SKM-1 treated with dmso at 0.1 percent for 144 hours (cell line): ENCODE data around the gene ARMCX2.
"Not testable (repeated sequence)": the region's sequence is repeated elsewhere in the genome, so short reads cannot be mapped to it uniquely, and the experiment has no call there.

Experiments
- DNase-seq: peaks from one replicate; lab custom pipeline; 2025; ENCODE audit not compliant: unreplicated experiment; lab: John Stamatoyannopoulos, UW

Gene ARMCX2

GRCh38 chrX:101659601-101660063 lies at the start of gene ARMCX2:
Gene ARMCX2, minus strand, starts transcription at chrX:101659850. Its CDS starts 2,262 bp downstream, at chrX:101657588.
- DNase-seq, result no peak

DNA sequence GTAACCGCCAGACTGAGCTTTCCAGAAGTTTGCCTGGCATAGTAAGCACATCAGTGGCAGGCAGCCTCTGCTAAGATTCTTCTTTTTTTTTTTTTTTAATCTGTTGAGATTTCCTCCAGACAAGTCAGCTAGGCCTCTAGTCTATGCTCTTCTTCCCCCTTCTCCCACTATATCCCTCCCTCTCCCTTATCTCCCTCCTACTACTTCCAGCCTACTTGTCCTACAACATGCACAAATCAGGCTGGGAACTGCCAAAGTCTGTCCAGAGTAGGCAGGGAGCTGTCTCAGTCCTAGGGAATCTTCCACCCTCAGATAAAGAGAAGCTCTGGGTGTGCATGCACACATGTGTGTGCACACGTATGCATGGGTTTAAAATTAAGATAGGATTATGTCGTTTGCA lies 49.7 kb upstream of the ARMCX2 start:
- DNase-seq, result no peak

DNA sequence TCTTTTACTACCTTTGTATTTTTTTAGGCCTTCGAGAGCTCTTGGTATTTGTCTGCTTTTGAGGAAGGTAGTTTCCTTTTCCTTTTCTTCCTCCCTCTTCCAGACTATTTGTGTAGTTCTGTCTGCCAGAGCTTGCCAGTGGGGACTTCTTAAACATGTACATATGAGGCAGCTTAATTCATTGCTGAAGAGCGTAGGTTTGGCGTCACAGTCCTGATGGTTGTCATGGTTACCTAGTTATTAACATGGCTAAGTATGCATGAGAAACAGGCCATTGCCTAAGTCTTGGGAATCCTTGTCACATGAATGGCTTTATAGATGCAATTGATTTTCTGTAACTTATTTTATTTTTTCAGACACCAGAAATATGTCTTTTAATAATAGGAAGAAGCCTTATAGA lies 48.5 kb upstream of the ARMCX2 start:
- DNase-seq, result no peak

GRCh38 chrX:101693476-101693875 lies 33.8 kb upstream of the ARMCX2 start:
- no peak for DNase-seq

DNA sequence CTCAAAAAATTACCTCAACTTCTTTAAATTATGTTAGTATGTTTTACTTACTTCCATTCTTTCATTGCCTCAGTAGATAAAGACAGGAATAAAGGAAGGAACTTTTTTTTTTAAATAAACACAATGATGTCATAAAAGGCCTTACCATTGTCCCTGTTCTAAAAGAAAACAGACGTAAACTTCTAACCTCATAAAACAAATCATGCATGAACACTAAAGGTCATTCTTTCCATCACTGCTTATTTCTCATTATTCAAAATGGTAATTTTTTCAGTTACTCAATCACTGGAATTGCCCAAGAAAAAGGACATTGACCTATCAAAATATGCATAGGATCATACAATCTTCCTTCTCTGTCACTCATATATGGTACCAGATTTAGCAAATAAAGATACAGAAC lies 32.2 kb upstream of the ARMCX2 start:
- no peak for DNase-seq

DNA sequence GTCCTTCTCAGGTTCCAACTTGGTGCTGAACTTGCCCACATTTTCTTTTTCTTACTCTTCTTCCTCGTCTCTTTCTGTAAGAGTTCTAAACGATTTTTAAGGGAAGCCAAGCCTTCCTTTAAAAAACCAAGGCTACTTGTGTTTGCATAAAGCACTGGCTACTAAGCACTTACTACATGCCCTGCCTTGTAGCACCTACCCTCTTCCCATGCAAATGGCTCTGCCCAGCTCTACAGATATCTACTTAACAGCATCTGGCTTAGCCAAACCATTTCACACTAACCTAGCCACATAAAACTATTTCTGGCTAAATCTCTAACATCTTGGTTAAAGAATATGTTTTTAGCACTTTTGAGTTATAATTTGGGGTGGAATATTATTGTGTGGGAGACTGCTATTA lies 26.9 kb upstream of the ARMCX2 start:
- DNase-seq, result no peak

DNA sequence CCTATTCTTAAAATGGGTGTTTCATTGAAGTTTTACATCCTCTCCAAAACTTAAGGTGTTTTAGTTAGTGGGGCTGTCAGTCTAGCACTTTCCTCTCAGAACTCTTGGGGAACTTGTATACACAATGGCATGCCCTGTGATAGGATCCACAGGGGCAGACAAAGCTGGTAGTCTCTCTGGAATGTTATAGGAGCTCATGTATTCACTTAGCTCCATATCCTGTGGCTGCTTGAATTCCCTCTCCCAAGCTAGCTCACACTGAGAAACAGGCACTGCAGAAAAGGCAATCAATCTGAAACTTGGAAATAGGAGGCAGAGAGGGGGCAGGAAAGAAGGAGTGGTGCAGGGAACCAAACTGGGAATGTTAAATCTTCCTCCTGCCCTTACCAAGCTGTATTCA lies 26.3 kb upstream of the ARMCX2 start:
- no peak for DNase-seq

DNA sequence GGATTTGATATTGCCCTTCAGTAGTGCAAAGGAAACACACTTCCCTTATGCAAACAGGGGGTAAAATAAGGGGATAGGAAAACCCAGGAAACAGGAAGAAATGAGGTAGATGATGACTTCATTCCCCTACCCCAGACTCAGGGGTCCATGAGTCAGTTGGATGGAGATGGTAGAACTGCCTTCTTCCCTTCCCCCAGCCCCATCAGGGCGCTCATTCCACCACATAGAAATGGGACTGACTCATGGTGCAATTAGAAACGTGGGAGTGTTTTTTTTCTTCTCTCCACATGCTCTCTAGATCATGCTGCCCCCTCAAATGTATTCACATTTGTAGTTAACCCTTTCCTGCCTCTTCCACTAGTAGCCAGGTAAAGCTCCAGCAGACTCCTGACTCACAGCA lies 23.1 kb upstream of the ARMCX2 start:
- no peak for DNase-seq

DNA sequence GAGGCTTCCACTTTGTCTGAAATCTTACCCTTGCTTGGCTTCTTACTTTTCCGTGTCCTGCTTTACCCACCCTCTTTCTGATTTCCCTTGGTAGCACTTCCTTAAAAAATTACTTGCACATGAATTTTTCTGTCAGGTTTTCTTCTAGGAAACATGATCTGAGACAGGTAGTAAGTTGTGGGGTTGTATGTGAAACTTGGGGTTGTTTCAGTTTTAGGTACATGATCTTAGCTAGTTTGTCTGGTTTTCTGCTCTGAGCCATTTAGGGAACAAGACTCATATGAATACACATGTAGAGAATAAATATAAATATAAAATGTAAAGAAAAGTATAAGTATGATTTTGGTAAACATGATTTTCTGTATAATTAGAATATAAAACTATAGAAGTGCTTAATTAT lies 17.4 kb upstream of the ARMCX2 start:
- no peak for DNase-seq

DNA sequence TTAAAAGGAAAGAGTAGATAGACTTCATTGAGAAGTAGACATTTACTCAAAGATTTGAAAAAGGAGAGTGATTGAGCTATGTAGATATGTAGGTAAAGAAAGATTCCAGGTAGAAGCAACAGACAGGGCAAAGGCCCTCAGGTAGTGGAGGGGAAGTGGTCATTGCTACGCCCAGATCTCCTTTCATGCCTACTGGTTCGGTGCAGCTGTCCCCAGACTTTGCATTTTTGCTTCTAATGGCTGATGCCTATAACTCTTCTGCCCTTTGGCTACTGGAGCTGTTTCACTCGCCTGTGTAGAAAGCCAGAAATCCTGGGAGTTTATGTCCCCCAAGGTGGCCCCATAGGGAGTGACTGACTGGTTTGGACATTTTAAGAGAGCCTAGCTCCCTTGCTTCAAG lies 16.9 kb upstream of the ARMCX2 start:
- DNase-seq, result no peak

DNA sequence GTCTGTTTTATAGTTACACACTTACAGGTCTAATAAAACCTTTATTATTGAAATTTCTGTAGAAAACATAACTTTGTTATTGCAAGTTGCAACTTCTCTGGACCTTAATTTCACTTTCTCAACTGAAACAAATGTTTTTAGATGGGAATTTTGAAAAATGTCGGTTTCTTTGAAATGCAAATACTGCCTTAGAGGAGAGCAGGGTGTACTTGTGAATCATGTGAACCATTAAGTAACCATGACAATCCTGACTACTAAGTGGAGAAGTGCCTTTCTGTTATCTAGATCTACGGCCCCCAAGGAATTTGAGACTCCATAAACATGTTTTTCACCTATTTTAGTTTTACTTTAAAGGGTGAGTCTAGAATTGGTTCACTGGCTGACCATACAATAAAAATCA lies 8.5 kb upstream of the ARMCX2 start:
- no peak for DNase-seq

- no peak for DNase-seq
Observed at GRCh38 chrX:101658661-101659491, 774 bp downstream of the ARMCX2 start.

- no peak for DNase-seq
Observed at GRCh38 chrX:101657495-101657894, 2.2 kb downstream of the ARMCX2 start.

GRCh38 chrX:101656817-101657216 lies 2.8 kb downstream of the ARMCX2 start:
- no peak for DNase-seq

DNA sequence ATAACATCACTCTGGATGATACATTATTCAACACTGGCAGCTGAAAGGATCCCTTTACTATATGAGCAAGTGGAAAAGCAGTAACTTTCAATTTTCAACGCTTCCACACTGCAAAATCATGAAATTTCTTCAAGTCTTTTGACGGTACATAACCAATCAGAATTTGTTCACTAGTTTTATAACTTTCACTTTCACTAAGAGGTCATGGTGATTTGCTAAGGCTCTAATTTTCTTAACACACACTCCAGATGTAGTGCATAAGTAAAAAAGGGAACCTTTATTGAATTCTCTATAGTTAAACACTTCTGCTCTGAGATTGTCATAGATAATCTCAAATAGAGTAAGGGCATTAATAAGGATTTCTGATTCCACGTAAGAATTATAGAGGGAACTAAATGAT lies 4.1 kb downstream of the ARMCX2 start:
- DNase-seq, result no peak

DNA sequence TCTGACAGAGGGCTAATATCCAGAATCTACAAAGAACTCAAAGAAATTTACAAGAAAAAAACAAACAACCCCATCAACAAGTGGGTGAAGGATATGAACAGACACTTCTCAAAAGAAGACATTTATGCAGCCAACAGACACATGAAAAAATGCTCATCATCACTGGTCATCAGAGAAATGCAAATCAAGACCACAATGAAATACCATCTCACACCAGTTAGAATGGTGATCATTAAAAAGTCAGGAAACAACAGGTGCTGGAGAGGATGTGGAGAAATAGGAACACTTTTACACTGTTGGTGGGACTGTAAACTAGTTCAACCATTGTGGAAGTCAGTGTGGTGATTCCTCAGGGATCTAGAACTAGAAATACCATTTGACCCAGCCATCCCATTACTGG lies 11.9 kb downstream of the ARMCX2 start:
- DNase-seq, result not testable (repeated sequence)

GRCh38 chrX:101642093-101642492 lies 17.6 kb downstream of the ARMCX2 start:
- peak; percentile 39 for DNase-seq

DNA sequence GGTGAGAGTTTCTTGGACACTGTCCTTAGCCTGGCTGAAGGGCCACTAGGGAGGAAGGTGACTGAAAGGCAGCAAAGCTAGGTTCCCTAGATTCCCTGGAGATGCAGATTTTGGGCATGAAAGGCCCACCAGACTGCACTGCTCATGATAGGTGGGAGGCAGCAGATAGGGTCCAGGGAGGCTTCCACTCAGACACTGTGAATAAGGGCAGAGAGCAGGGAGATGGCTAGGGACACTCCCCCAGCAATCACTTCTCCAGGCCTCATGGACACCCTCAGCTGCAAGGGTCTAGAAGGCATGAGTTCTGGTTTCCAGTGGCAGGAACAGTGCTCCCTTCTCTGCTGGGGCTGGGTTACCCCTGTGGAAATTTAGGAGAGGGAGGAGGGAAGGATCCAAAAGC lies 20.1 kb downstream of the ARMCX2 start:
- no peak for DNase-seq

DNA sequence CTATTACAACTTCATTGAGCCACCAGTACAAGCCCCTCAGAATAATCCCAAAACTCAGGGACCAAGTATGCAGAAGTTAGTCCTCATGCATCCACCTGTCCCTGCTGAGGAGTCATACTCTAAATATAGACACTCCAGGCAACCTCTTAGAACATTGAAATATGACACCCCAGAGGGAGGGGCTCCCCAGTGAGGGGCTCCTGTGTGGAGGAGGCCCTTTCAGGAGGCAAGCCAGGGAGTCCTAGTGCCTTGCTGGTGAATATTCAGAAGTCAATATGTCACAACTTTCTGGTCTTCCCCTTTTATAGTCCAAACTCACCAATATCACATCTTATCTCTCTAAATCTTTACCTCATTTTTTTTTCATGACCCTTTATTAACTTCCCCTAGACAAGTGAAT lies 40.3 kb downstream of the ARMCX2 start:
- DNase-seq, result no peak

DNA sequence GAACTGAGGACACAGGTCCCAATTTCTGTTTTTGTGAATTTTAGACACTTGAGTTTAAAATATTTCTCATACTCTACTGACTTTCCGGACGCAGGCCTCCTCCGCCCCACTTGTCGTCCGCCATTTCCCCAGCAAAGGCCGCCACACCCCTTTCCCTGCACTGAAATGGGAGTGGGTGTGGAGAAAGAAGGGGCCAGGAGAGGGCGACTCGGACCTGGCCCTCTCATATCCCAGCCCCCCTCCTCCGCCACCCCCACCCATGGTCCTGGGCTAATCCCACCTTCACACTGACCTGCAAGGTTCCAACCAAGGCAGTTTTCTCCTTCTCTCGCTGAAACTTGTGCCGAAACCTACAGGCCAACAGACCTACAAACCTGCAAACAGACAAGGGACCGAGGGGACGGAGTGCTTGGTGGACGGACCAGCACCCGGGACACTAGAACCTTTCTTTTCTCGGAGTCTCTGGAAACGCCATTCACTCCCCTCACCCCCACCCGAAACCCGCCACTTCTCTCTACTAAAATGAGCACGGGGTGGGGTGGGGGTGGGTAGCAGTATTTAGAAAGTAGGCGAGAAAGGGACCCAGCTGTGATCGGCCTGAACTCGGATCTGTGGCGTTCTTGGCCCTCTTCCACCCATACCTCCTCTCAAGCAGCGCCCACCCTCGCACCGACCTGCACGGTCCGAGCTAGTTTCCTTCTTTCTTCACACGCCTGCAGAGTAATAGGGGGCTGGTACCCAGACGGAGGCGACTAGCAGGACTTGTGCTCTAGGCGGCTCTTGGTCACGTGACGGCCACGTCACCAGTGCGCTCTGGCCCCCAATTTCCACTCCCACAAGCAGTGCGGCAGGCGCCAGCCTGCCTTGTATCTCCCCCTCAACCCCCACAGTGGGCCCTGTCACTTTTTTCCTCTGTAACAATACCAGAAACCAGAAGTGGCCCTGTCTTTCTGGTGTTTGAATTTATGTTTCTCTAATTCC lies 42.1 kb downstream of the ARMCX2 start, which contains the start of gene ARMCX6:
TSS of gene ARMCX6 (minus strand) at position 790 of the 981 bp plus-strand sequence. CDS start 1,380 bp downstream, outside the sequence.
- no peak for DNase-seq

- DNase-seq, result no peak
Observed at GRCh38 chrX:101605728-101606127, 53.9 kb downstream of the ARMCX2 start.
